Large intestine (tissue), 3 donors: ENCODE data around the gene VARS1. TPM values are rescaled to one million over a fixed set of nuclear protein-coding genes. Genes with fewer than 3 reads are reported as not detected.
A peak's percentile ranks its signal among the peaks of the same experiment; 100 is the strongest.

Experiments used
- DNase-seq, 2 donors: peaks; one replicate each; pipeline versions ENCODE4 v3.0.0 to v3.0.0-alpha.2; 2013
- H3K27ac ChIP-seq: one replicate; pipeline ENCODE4 v1.5.1; 2013; ENCODE audit warnings: low read length
- H3K27me3 ChIP-seq: 2 replicates; pipeline ENCODE4 v1.6.1; 2013; ENCODE audit warnings: low read length; ENCODE audit not compliant: control insufficient read depth, insufficient read depth
- H3K36me3 ChIP-seq: 2 replicates; pipeline ENCODE4 v1.6.1; 2013; ENCODE audit warnings: low read length; ENCODE audit not compliant: control insufficient read depth, insufficient read depth
- H3K4me1 ChIP-seq: one replicate; pipeline ENCODE4 v1.6.1; 2013; ENCODE audit warnings: low read length; ENCODE audit not compliant: control insufficient read depth, insufficient read depth
- H3K4me3 ChIP-seq: one replicate; pipeline ENCODE4 v1.5.1; 2013; ENCODE audit warnings: low read length
- H3K9me3 ChIP-seq: one replicate; pipeline ENCODE4 v1.6.1; 2013; ENCODE audit warnings: mild to moderate bottlenecking, low read depth, low read length, moderate library complexity; ENCODE audit not compliant: control insufficient read depth
- WGBS: methylation state at CpG from one replicate; pipeline ENCODE4 v1.1.5; 2013; ENCODE audit warnings: low lambda C conversion rate; ENCODE audit not compliant: insufficient coverage; 5-methylcytosine and 5-hydroxymethylcytosine counted together
- polyA plus RNA-seq: library from polyadenylated mRNA; unstranded; fragments of 120-200 nt; gene quantifications from one replicate; pipeline ENCODE4 v1.2.1, GENCODE V29; 2013

The VARS1 gene
- polyA plus RNA-seq, 1 donor = 34.2 TPM

- Histone ChIP-seq H3K9me3 (no peaks in the 10 kb centered on the region), H3K4me3 (no peak overlapping the region), H3K36me3 (peaks cover 33% of the 10 kb centered on the region), H3K27ac (no peak overlapping the region), H3K27me3 (no peaks in the 10 kb centered on the region), H3K4me1 (peaks cover 47% of the 10 kb centered on the region)
- DNase-seq = no peak
- WGBS = no CpG with 5 or more reads among the region's 8 CpGs
Observed at GRCh38 chr6:31762878-31763618, 32.5 kb downstream of the VARS1 start.

- WGBS = no CpG with 5 or more reads among the region's 4 CpGs
- no peaks in the 10 kb centered on the region for H3K27me3 ChIP-seq
- H3K36me3 ChIP-seq = peaks cover 33% of the 10 kb centered on the region
- H3K9me3 ChIP-seq = no peaks in the 10 kb centered on the region
- H3K27ac ChIP-seq = peak within 1 kb of the TSS; percentile 3
- no peak for DNase-seq
- peaks cover 47% of the 10 kb centered on the region for H3K4me1 ChIP-seq
- H3K4me3 ChIP-seq = no peak within 1 kb of the TSS
Observed at GRCh38 chr6:31762356-31762755, 33.2 kb downstream of the VARS1 start, which contains the start of gene SAPCD1. Gene SAPCD1, plus strand, starts transcription at chr6:31762656. Its CDS starts 399 bp downstream, at chr6:31763055.

- DNase-seq = no peak
- peaks cover 42% of the 10 kb centered on the region for H3K4me1 ChIP-seq
- no peak overlapping the region for H3K4me3 ChIP-seq
- no peaks in the 10 kb centered on the region for H3K27me3 ChIP-seq
- H3K36me3 ChIP-seq = peaks cover 33% of the 10 kb centered on the region
- no CpG with 5 or more reads among the region's 8 CpGs for WGBS
- no peaks in the 10 kb centered on the region for H3K9me3 ChIP-seq
- peak overlapping the region; percentile 3 for H3K27ac ChIP-seq
Observed at GRCh38 chr6:31761343-31761742, 34.2 kb downstream of the VARS1 start.

GRCh38 chr6:31760790-31761189 is 34.8 kb downstream of the VARS1 start:
- no CpG with 5 or more reads among the region's 5 CpGs for WGBS
- H3K36me3 ChIP-seq = peaks cover 33% of the 10 kb centered on the region
- peaks cover 37% of the 10 kb centered on the region for H3K4me1 ChIP-seq
- H3K27me3 ChIP-seq = no peaks in the 10 kb centered on the region
- H3K9me3 ChIP-seq = no peaks in the 10 kb centered on the region
- peak overlapping the region; percentile 3 for H3K27ac ChIP-seq
- no peak overlapping the region for H3K4me3 ChIP-seq
- DNase-seq = peak in 1 of 2 donors; percentile 76

GRCh38 chr6:31758281-31758680 is 37.3 kb downstream of the VARS1 start:
- Histone ChIP-seq H3K9me3 (no peaks in the 10 kb centered on the region), H3K27me3 (no peaks in the 10 kb centered on the region), H3K4me3 (no peak overlapping the region), H3K36me3 (peaks cover 32% of the 10 kb centered on the region), H3K27ac (no peak overlapping the region), H3K4me1 (peaks cover 19% of the 10 kb centered on the region)
- DNase-seq = no peak
- no CpG with 5 or more reads among the region's 2 CpGs for WGBS

- Histone ChIP-seq H3K9me3 (no peaks in the 10 kb centered on the region), H3K27ac (no peak overlapping the region), H3K27me3 (no peaks in the 10 kb centered on the region), H3K4me1 (no peaks in the 10 kb centered on the region), H3K4me3 (no peak overlapping the region), H3K36me3 (peaks cover 3% of the 10 kb centered on the region)
- no CpG with 5 or more reads among the region's 8 CpGs for WGBS
- no peak for DNase-seq
Observed at GRCh38 chr6:31752739-31753319, 42.7 kb downstream of the VARS1 start.

- Histone ChIP-seq H3K9me3 (no peaks in the 10 kb centered on the region), H3K27ac (no peak overlapping the region), H3K27me3 (no peaks in the 10 kb centered on the region), H3K4me3 (no peak overlapping the region), H3K4me1 (no peaks in the 10 kb centered on the region), H3K36me3 (peaks cover 8% of the 10 kb centered on the region)
- DNase-seq = no peak
- 72% methylated on average over 2 of the region's 7 CpGs for WGBS
Observed at GRCh38 chr6:31750411-31751022, 45.0 kb downstream of the VARS1 start.

- H3K4me3 ChIP-seq = no peak overlapping the region
- WGBS = no CpG with 5 or more reads among the region's 8 CpGs
Observed at GRCh38 chr6:31749301-31750036, 46.1 kb downstream of the VARS1 start.

More at GRCh38 chr6:31749301-31750036, 46.1 kb downstream of the VARS1 start:
- H3K9me3 ChIP-seq = no peaks in the 10 kb centered on the region
- H3K27me3 ChIP-seq = no peaks in the 10 kb centered on the region
- H3K27ac ChIP-seq = no peak overlapping the region
- DNase-seq = no peak
- no peaks in the 10 kb centered on the region for H3K4me1 ChIP-seq
- peaks cover 8% of the 10 kb centered on the region for H3K36me3 ChIP-seq
